Activated T-helper 17 cell treated with anti-CD3 and anti-CD28 coated beads, Interleukin-2, amount 50 U/mL, for 72 hours (primary cell): ENCODE results near the gene SLC2A3. TPM values are rescaled to one million over a fixed set of nuclear protein-coding genes. Genes with fewer than 3 reads are reported as not detected.
"Not testable (repeated sequence)": the region's sequence is repeated elsewhere in the genome, so short reads cannot be mapped to it uniquely, and the experiment has no call there.

Source experiments
- ATAC-seq: fragments of 150-1000 bp; cut with Tn5 transposase; replicated peaks from 2 replicates; pipeline ENCODE4 v1.10.0; 2021; ENCODE audit warnings: mild to moderate bottlenecking, moderate library complexity
- H3K27ac Mint-ChIP-seq: one replicate; pipeline ENCODE4 v1.8.0; 2022; ENCODE audit warnings: mixed read lengths
- H3K27me3 Mint-ChIP-seq: one replicate; pipeline ENCODE4 v1.8.0; 2022; ENCODE audit warnings: mixed read lengths
- H3K36me3 Mint-ChIP-seq: one replicate; pipeline ENCODE4 v1.8.0; 2022; ENCODE audit warnings: low read depth, mild to moderate bottlenecking, mixed read lengths
- H3K4me1 Mint-ChIP-seq: one replicate; pipeline ENCODE4 v1.8.0; 2022; ENCODE audit warnings: mixed read lengths
- H3K4me3 Mint-ChIP-seq: one replicate; pipeline ENCODE4 v1.8.0; 2022; ENCODE audit warnings: mild to moderate bottlenecking, mixed read lengths
- H3K9me3 Mint-ChIP-seq: one replicate; pipeline ENCODE4 v1.8.0; 2022; ENCODE audit warnings: mixed read lengths
- total RNA-seq, 2 donors: library from RNA; stranded (reverse); gene quantifications; one replicate each; pipeline ENCODE4 v1.2.3, GENCODE V29; 2022

Gene SLC2A3
- total RNA-seq, 2 donors from 2014 or later, result 296 to 1,246 TPM

DNA sequence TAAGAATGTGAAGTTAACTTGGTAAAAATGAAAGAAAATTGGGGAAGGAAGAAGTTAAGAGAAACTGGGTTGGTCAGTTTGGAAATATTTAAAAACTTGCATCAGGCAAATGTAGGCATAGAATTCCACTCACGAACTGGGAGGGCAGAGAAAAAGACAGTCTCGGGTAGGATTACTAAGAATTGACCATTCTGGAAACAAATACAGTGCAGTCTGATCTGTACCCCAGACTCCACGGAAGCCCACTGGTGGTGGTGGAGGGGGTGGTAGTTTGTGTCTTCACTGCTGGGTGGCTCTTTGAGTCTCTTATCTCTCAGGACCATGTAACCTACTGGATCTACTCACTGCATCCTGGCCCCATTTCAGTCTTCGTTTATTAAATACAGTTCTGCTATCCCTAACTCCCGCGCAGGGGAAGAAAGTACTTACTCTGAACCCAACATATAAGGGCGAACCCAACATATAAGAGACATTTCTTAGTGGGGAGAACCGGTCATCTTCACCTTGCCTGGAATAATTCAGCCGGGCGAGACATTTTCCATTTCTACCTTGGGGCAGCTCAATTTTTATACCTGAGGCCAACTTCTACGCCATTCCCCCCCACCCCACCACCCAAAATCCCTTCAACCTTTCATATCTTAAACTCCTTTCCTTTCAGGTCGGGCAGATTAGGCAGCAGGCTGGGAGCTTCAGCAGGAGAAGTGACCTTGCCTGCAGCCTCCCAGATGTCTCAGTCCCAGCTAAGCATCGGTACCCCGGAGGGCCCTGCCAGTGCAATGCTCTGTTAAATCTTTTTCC, 1.7 kb downstream of the SLC2A3 start:
- no peak for ATAC-seq
- Mint-ChIP-seq H3K27me3 (no peaks in the 10 kb centered on the region), H3K4me3 (no peak overlapping the region), H3K27ac (no peak overlapping the region), H3K4me1 (peaks cover 21% of the 10 kb centered on the region), H3K36me3 (no peaks in the 10 kb centered on the region), H3K9me3 (no peaks in the 10 kb centered on the region)

DNA sequence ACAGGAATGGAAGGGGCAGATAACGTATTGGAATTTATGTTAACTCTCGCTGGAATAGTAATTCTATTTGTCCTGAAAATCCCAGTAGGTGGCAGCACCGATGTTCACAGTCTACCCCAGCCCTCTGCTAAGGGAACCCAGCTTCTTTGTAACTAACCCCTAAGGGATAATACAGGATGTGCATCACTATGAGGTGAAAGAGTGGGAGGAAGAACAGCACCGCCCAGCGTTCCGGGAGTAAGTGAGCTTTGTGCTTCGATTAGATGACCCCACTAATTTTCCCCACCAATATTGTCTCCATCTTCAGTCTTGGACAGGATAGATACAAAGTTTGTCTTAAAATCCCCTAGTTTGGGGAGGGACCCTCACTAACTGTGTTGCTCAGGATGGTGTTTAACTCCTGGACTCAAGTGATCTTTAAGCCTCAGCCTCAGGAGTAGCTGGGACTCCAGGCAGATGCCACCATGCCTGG, 2.7 kb downstream of the SLC2A3 start:
- no peaks in the 10 kb centered on the region for H3K36me3 Mint-ChIP-seq
- no peaks in the 10 kb centered on the region for H3K27me3 Mint-ChIP-seq
- no peaks in the 10 kb centered on the region for H3K9me3 Mint-ChIP-seq
- H3K4me3 Mint-ChIP-seq, result no peak overlapping the region
- H3K4me1 Mint-ChIP-seq, result peaks cover 21% of the 10 kb centered on the region
- peak; percentile 81 for ATAC-seq
- H3K27ac Mint-ChIP-seq, result no peak overlapping the region

DNA sequence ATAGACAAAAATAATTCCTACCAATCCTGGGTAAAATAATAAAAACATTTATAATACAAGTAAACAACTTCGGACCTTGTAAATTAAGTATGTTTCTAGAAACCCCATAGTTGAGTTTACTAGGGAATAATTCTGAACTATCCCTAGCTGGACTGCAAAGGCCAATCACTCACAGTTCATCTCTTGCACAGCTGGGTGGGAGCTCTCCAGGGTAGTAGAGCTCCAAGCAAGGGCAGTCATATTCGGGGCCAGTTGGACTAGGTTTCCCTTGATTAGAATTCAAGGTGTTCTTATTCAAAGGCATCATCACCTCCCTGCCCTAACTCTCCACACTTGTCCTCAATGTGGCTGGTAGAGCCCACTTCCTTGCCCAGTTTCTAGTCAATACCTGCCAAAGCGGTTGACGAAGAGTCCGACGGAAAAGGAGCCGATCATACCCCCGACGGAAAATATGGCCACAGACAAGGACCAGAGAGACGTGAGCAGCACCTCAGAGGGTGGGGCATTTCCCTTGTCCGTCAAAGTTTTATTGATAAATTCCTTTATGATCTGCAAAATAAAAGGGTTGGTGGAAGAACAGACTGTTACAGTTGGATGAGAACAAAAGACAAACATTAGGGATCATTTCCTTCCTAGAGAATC, 3.3 kb downstream of the SLC2A3 start:
- not testable (repeated sequence) for H3K36me3 Mint-ChIP-seq, H3K4me3 Mint-ChIP-seq, H3K9me3 Mint-ChIP-seq, ATAC-seq, H3K27me3 Mint-ChIP-seq, H3K27ac Mint-ChIP-seq
- peaks cover 16% of the 10 kb centered on the region for H3K4me1 Mint-ChIP-seq

DNA sequence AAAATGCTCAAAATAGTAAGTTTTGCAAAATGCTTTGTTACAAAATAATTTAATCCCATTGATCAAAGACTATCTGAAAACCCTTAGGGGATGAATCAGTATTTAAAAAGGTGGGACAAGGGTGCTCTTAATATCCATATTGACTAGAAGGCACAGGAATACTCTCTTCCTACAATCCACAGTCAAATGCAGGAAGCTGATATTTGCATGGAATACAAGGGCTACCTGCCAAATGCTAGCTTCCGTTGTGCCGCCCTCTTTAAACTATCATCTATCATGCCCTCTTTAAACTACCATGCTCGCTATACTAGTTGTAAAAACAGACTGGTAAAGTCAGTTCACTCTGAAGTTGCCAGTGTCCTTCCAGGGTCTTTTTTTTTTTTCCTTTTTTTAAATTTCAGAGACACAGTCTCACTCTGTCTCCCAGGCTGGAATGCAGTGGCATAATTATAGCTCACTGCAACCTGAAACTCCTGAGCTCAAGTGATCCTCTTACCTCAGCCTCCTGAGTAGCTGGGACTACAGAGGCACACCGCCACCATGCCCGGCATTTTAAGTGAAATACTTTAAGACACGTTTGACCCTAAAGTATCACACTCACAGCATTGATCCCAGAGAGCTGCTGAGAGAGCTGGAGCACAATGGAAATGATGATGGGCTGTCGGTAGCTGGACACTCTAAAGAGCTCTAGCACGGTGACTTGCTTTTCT, 6.7 kb downstream of the SLC2A3 start:
- H3K36me3 Mint-ChIP-seq, result peaks cover 2% of the 10 kb centered on the region

DNA sequence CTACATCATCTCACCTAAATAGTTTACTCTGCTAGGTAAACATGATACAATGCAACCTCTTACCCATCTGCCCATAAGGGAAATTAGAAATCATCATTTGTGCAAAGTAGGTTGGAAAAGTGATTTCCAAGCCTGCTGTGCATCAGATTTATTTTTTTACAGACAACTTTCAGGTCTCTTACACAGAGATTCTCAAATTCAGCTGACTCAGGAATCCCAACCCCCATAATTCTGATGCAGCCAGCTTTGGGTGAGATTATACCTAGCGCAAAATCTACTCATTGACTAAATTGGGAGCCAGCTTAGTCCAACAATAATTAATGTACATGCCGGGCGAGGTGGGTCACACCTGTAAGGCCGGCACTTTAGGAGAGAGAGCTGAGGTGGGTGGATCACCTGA, 8.5 kb downstream of the SLC2A3 start:
- H3K27ac Mint-ChIP-seq, result peak overlapping the region; percentile 36
- H3K9me3 Mint-ChIP-seq, result no peaks in the 10 kb centered on the region
- peaks cover 20% of the 10 kb centered on the region for H3K36me3 Mint-ChIP-seq
- peak overlapping the region; percentile 60 for H3K4me3 Mint-ChIP-seq
- peaks cover 32% of the 10 kb centered on the region for H3K4me1 Mint-ChIP-seq
- no peak for ATAC-seq
- no peaks in the 10 kb centered on the region for H3K27me3 Mint-ChIP-seq

More for the DNA sequence above, 6.7 kb downstream of the SLC2A3 start:
- H3K27me3 Mint-ChIP-seq, result no peaks in the 10 kb centered on the region
- H3K27ac Mint-ChIP-seq, result peak overlapping the region; percentile 66
- H3K9me3 Mint-ChIP-seq, result no peaks in the 10 kb centered on the region
- no peak for ATAC-seq
- peak overlapping the region; percentile 60 for H3K4me3 Mint-ChIP-seq
- peaks cover 32% of the 10 kb centered on the region for H3K4me1 Mint-ChIP-seq

DNA sequence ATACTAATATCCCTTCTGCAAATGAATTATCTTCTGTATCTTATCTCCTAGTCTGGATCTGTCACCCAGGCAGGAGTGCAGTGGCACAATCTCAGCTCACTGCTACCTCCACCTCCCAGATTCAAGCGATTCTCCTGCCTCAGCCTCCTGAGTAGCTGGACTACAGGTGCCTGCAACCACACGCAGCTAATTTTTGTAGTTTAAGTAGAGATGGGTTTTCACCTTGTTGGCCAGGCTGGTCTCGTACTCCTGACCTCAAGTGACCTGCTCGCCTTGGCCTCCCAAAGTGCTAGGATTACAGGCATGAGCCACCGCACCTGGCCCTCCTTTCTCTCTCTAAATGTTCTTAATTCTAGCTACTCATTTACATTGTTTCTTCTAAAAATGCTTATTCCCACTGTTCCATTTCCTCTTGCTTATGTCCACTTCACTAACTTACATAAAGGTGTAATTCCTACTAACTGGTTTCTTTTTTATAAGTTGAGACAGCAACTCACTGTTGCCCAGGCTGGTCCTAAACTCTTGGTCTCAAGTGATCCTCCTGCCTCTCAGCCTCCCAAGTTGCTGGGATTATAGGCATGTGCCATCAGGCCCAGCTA, 9.8 kb downstream of the SLC2A3 start:
- Mint-ChIP-seq H3K4me1 (peaks cover 26% of the 10 kb centered on the region), H3K27ac (peak overlapping the region; percentile 44)

DNA sequence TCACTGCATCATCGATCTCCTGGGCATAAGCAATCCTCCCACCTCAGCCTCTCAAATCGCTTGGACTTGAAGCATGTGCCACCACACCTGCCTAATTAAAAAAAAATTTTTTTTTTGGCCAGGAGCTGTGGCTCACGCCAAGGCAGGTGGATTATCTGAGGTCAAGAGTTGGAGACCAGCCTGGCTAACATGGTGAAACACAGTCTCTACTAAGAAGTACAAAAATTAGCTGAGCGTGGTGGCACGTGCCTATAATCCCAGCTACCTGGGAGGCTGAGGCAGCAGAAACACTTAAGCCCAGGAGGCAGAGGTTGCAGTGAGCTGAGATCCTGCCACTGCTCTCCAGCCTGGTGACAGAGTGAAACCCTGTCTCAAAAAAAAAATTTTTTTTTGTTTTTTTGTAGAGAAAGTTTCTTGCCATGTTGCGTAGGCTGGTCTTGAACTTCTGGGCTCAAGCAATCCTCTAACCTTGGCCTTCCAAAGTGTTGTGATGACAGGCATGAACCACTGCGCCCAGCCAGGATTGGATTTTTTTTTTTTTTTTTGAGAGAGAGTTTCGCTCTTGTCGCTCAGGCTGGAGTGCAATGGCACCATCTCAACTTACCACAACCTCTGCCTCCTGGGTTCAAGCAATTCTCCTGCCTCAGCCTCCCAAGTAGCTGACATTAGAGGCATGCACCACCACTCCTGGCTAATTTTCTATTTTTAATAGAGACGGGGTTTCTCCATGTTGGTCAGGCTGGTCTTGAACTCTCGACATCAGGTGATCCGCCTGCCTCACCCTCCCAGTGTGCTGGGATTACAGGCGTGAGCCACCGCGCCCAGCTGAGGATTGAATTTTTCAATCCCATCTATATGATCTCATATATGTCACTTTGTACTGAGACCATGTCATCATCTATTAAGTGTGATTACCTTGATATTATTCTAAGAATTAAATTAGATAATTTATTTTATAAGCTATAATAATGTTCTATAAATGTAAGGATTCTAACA, 12.4 kb downstream of the SLC2A3 start:
- Mint-ChIP-seq H3K27me3 (no peaks in the 10 kb centered on the region), H3K9me3 (no peaks in the 10 kb centered on the region), H3K27ac (no peak overlapping the region), H3K4me1 (peaks cover 23% of the 10 kb centered on the region), H3K36me3 (peaks cover 59% of the 10 kb centered on the region), H3K4me3 (no peak overlapping the region)
- no peak for ATAC-seq

More for the DNA sequence above, 9.8 kb downstream of the SLC2A3 start:
- H3K27me3 Mint-ChIP-seq, ATAC-seq, H3K9me3 Mint-ChIP-seq: not testable (repeated sequence)
- peaks cover 33% of the 10 kb centered on the region for H3K36me3 Mint-ChIP-seq
- H3K4me3 Mint-ChIP-seq, result peak overlapping the region; percentile 26

DNA sequence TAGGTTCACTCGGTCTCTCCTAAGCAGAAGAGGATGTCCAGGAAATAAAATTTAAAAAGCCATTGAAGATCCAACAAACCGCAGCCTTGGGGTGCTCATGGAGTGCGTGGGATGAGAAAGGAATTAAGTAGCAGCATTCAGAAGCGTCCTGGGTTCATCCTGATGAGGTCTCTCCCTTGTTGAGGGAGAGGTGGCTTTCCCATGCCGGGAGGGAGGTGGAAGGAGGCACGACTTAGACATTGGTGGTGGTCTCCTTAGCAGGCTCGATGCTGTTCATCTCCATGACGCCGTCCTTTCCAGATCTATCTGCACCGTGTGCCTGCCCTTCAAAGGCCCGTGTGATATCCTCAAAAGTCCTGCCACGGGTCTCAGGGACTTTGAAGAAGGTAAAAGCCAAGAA, 14.8 kb downstream of the SLC2A3 start:
- not testable (repeated sequence) for H3K9me3 Mint-ChIP-seq, H3K27me3 Mint-ChIP-seq, ATAC-seq
- Mint-ChIP-seq H3K4me1 (peaks cover 13% of the 10 kb centered on the region), H3K4me3 (peak overlapping the region; percentile 31), H3K27ac (peak overlapping the region; percentile 61), H3K36me3 (peaks cover 76% of the 10 kb centered on the region)

DNA sequence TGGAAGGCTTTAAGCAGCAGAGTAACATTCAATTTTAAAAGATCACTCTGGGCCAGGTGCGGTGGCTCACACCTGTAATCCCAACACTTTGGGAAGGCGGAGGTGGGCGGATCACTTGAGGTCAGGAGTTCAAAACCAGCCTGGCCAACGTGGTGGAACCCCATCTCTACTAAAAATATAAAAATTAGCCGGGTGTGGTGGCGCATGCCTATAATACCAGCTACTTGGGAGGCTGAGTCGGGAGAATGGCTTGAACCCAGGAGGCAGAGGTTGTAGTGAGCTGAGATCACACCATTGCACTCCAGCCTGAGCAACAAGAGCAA, 17.8 kb downstream of the SLC2A3 start:
- not testable (repeated sequence) for H3K27me3 Mint-ChIP-seq, H3K4me1 Mint-ChIP-seq, H3K9me3 Mint-ChIP-seq
- H3K4me3 Mint-ChIP-seq, result peak overlapping the region; percentile 11
- peak; percentile 14 for ATAC-seq
- H3K27ac Mint-ChIP-seq, result peak overlapping the region; percentile 20
- H3K36me3 Mint-ChIP-seq, result peaks cover 64% of the 10 kb centered on the region

DNA sequence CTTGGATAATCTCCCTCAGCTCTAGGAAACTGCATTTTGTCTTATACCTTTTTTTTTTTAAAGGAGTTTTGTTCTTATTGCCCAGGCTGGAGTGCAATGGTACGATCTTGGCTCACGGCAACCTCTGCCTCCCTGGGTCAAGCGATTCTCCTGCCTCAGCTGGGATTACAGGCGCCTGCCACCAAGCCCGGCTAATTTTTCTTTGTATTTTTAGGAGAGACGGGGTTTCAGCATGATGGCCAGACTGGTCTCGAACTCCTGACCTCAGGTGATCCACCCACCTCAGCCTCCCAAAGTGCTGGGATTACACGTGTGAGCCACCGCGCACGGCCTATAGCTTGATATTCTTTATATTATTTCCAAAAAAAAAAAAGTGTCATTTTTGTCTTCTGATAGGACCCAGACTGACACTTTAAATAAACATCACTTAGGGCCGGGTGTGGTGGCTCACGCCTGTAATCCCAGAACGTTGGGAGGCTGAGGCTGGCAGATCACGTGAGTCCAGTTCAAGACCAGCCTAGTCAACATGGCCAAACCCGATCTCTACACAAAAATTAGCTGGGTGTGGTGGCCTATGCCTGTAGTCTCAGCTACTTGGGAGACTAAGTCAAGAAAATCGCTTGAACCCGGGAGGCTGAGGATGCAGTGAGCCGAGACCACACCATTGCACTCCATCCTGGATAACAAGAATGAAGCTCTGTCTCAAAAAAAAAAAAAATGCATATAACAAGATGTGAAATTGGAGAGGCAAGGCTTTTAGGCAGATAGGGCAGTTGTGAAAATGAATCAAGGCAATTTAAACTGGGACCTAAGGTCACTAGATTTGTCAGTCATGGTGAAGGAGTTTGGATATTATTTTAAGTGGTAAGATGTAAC, 18.4 kb downstream of the SLC2A3 start:
- ATAC-seq, result peak; percentile 31
- no peaks in the 10 kb centered on the region for H3K9me3 Mint-ChIP-seq
- H3K4me1 Mint-ChIP-seq, result peaks cover 5% of the 10 kb centered on the region
- H3K36me3 Mint-ChIP-seq, result peaks cover 58% of the 10 kb centered on the region
- peak overlapping the region; percentile 20 for H3K27ac Mint-ChIP-seq
- peak overlapping the region; percentile 11 for H3K4me3 Mint-ChIP-seq
- no peaks in the 10 kb centered on the region for H3K27me3 Mint-ChIP-seq

DNA sequence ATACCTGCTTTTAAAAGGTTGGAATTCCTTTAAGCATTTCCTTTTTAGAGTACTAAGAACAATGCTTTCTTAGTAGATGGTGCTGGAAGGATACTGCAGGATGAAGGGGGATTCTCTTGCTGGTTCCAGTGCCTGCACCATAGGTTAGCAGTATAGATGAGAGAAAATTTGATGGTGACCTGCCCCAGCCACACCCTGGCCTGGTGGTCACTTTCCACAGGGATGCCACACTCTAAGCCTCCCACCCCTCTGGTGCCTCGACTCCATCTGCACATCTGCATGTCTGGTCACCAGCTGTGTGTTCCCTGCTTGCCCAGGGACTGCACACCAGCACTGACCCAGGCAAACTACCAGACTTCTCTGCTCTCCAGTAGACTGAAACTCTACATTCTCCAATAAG, 19.1 kb downstream of the SLC2A3 start:
- no peak overlapping the region for H3K4me3 Mint-ChIP-seq
- ATAC-seq, result peak; percentile 5
- H3K9me3 Mint-ChIP-seq, result no peaks in the 10 kb centered on the region
- H3K36me3 Mint-ChIP-seq, result peaks cover 51% of the 10 kb centered on the region
- H3K27ac Mint-ChIP-seq, result peak overlapping the region; percentile 20
- H3K4me1 Mint-ChIP-seq, result peaks cover 5% of the 10 kb centered on the region
- H3K27me3 Mint-ChIP-seq, result no peaks in the 10 kb centered on the region

DNA sequence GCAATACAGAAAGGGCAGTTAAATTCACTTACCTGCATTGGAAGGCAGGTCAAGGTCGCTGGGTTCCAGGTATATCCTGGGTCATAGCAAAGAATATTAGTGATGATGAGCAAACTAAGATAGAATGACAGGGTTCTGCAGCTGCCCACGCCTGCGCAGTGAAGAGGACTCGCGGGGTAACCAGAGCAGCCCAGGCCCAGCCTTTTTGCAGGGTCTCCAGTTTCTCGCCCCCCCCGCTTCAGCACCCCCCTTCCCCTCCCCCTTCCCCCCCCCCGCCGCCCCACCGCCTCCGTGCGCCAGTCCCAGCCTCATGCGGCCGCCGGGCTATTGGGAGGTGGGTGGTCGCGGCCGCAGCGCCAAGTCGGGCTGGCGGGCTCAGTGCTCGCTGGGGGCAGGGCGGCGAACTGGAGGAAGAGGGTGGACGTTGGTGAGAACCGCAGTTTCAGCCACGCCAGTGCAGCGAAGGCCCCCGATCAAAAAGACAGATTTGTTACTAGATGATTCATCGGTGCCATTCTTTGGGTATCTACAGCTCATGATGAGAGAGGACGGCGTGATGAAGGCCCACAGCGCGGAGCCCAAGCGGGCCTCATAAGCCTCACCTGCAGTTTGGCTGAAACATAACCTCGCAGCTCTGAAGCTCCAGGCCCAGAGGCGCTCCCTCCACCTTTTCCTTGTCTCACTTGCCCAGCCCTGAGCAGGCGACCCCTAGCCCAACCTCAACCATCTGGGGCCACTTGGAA, 20.2 kb downstream of the SLC2A3 start:
- peak overlapping the region; percentile 15 for H3K4me3 Mint-ChIP-seq
- H3K4me1 Mint-ChIP-seq, result peaks cover 5% of the 10 kb centered on the region

More for the DNA sequence above, 20.2 kb downstream of the SLC2A3 start:
- Mint-ChIP-seq H3K36me3 (peaks cover 40% of the 10 kb centered on the region), H3K27ac (peak overlapping the region; percentile 20), H3K9me3 (no peaks in the 10 kb centered on the region), H3K27me3 (no peaks in the 10 kb centered on the region)
- ATAC-seq, result peak; percentile 50
